ENCODE measurements around the gene ABHD4.
"Not testable (repeated sequence)": the region's sequence is repeated elsewhere in the genome, so short reads cannot be mapped to it uniquely, and the experiment has no call there.

The ABHD4 gene

DNA sequence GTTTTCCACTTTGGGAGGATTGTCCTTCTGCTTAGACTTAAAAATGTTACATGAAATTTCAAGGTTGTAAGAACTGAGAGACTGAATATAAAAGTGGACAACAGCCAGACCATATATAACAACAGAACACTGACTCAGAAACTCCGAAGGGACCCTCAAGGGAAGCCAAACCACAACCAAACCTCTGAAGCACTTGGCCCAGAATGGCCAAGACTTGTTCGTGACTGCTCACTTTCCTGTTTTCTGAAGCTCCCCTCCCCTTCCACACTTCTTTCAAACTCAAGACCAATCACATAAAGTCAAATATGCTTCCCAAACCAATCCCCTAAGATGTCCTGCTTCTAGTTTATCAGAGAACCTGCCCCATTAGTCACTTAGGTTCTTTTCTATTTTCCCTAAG, 32.4 kb downstream of the ABHD4 start:
- in situ Hi-C loops (cut with MboI; ENCODE audit: low sequenced_read_pairs, unreplicated experiment): no loop called here
- DNase-seq (ENCODE audit: low spot score): no peak
- TF ChIP-seq, protein P1, sequence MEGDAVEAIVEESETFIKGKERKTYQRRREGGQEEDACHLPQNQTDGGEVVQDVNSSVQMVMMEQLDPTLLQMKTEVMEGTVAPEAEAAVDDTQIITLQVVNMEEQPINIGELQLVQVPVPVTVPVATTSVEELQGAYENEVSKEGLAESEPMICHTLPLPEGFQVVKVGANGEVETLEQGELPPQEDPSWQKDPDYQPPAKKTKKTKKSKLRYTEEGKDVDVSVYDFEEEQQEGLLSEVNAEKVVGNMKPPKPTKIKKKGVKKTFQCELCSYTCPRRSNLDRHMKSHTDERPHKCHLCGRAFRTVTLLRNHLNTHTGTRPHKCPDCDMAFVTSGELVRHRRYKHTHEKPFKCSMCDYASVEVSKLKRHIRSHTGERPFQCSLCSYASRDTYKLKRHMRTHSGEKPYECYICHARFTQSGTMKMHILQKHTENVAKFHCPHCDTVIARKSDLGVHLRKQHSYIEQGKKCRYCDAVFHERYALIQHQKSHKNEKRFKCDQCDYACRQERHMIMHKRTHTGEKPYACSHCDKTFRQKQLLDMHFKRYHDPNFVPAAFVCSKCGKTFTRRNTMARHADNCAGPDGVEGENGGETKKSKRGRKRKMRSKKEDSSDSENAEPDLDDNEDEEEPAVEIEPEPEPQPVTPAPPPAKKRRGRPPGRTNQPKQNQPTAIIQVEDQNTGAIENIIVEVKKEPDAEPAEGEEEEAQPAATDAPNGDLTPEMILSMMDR (IDR thresholded peaks at IDR 0.05; ENCODE audit: borderline replicate concordance, control extremely low read depth, extremely low read depth, insufficient read depth, missing control alignments): no peak

DNA sequence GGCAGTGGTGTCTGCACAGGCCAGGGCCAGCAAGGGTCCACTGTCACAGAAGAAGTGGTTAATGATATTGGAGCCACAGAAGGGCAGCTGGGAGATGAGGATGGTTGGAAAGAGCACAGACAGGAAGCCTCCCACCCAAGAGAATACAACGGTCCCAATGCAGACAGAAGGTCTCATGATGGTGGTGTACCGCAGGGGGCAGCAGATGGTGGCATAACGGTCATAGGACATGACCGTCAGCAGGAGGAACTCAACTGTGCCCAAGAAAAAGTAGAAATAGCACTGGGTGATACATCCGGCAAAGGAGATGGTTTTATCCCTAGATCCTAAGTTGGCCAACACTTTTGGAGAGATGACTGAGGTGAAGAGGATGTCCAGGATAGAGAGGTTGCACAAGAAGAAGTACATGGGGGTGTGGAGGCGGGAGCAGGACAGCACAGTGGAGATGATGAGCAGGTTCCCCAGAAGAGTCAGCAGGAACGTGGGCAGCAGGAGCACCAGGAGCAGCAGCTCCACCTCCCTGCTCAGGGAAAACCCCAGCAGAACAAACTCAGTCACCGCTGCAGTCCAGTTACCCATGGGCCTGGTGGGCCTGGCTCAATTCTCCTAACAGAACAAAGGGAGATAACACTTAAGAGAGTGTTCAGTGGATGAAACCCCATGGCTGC, 36.3 kb downstream of the ABHD4 start:
- in situ Hi-C loops (cut with MboI; ENCODE audit: low sequenced_read_pairs, unreplicated experiment): no loop called here
- DNase-seq (ENCODE audit: low spot score): no peak
- TF ChIP-seq, protein P1 (IDR thresholded peaks at IDR 0.05; ENCODE audit: borderline replicate concordance, control extremely low read depth, extremely low read depth, insufficient read depth, missing control alignments): no peak

DNA sequence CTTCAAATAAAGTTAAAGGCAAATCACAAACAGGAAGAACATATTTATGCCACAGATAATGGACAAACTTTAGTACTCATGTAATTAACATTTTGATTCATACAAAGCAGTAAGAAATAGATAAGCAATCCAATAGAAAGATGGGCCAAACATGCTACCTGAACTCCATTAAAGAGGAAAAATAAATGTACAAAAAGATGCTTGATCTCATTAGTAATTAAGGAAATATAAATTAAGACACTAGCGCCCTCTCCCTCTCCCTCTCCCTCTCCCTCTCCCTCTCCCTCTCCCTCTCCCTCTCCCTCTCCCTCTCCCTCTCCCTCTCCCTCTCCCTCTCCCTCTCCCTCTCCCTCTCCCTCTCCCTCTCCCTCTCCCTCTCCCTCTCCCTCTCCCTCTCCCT, 37.9 kb downstream of the ABHD4 start:
- in situ Hi-C loops (cut with MboI; ENCODE audit: low sequenced_read_pairs, unreplicated experiment); DNase-seq (ENCODE audit: low spot score): not testable (repeated sequence)

DNA sequence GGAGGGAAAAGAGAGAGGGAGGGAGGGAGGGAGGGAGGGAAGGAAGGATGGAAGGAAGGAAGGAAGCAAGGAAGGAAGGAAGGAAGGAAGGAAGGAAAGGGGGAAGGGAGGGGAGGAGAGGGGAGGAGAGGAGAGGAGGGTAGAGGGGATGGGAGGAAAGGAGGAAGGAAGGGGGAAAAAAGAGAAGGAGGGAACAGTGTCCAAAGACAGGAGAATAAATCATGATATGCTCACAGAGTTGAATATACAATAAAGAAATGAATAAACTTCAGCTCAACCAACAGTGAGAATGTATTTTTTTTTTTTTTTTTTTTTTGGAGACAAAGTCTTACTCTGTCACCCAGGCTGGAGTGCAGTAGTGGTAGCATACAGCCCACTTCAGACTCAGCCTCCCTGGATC, 42.1 kb downstream of the ABHD4 start:
- TF ChIP-seq, protein P1 (IDR thresholded peaks at IDR 0.05; ENCODE audit: borderline replicate concordance, control extremely low read depth, extremely low read depth, insufficient read depth, missing control alignments): no peak

DNA sequence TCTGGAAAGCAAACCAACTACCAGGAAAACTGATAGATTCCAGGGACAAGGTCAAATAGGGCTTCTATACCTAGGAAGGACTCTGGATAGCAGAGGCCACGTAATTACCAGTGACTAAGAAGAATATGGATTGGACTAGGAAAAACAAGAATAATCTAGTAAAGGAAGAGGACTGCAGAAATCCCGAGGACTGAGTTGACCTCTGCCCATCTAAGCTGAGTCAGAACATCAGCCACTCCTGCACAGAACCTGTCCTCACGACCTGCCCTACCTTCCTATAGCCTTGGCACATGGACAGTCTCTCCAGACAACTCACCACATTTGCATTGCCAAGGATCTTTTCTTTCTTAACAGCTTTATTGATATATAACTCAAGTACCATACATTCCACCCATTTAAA, 43.7 kb downstream of the ABHD4 start:
- DNase-seq (ENCODE audit: low spot score): no peak
- TF ChIP-seq, protein P1 (IDR thresholded peaks at IDR 0.05; ENCODE audit: borderline replicate concordance, control extremely low read depth, extremely low read depth, insufficient read depth, missing control alignments): no peak
- in situ Hi-C loops (cut with MboI; ENCODE audit: low sequenced_read_pairs, unreplicated experiment): no loop called here

More for the DNA sequence above, 42.1 kb downstream of the ABHD4 start:
- in situ Hi-C loops (cut with MboI; ENCODE audit: low sequenced_read_pairs, unreplicated experiment): no loop called here
- no peak for DNase-seq (ENCODE audit: low spot score)

DNA sequence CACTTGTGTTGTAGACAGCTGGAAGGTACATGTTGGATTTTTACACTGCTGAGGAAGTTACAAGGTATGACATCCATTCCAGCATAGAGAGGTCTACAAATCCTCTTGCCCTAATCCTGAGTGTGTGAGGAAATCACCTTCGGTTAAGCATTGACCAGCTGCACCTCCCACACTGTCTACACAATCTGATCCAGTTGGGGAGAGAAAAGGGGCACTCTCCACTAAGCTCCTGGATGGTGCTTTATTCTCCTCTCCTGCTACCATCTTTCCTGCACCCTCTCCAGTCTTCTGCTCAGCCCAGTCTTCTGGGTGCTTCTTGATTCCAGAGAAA, 46.2 kb downstream of the ABHD4 start, which contains the start of gene OR6J1:
TSS of gene OR6J1 (minus strand) at position 48 of the 331 bp plus-strand sequence. CDS start 9,541 bp downstream, outside the sequence.
- in situ Hi-C loops (cut with MboI; ENCODE audit: low sequenced_read_pairs, unreplicated experiment): no loop called here
- TF ChIP-seq, protein P1 (IDR thresholded peaks at IDR 0.05; ENCODE audit: borderline replicate concordance, control extremely low read depth, extremely low read depth, insufficient read depth, missing control alignments): no peak
- no peak for DNase-seq (ENCODE audit: low spot score)

DNA sequence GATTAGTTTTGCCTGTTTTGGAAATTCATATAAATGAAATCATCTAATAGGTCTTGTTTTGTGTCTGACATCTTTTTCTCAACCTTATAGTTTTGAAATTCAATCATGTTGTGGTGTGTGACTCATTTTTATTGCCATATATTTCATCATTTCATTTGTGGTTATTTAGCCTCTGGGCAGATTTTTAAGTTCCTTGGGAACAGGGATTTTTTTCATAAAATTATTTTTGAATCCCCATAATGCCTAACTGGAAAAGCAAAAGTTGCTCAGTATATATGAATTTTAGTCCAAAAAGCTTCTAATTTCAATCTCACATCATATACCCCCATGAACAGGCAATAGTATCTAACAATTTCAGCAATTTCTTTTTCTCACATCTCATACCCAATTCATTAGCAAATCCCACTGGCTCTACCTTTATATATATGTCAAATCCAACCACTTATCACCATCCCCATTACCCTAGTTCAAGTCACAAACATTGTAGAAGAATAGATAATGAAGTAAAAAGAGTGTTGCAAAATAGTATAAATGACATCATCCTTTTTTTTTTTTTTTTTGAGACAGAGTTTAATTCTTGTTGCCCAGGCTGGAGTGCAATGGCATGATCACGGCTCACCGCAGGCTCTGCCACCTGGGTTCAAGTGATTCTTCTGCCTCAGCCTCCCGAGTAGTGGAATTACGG, 48.6 kb downstream of the ABHD4 start:
- in situ Hi-C loops (cut with MboI; ENCODE audit: low sequenced_read_pairs, unreplicated experiment): loop anchor here (5.0 kb wide), 1 partner anchor 69 kb away; no protein-coding TSS in a partner anchor
- no peak for DNase-seq (ENCODE audit: low spot score)
- TF ChIP-seq, protein P1 (IDR thresholded peaks at IDR 0.05; ENCODE audit: borderline replicate concordance, control extremely low read depth, extremely low read depth, insufficient read depth, missing control alignments): no peak

Data from GM13976 (cell line).